SU-DHL-6 (cell line): ENCODE results near the gene FAAP100.

Source experiments
- CTCF ChIP-seq: fragments of 200-600 bp; sonication (generic); IDR thresholded peaks from one replicate; pipeline ENCODE4 v1.5.1; 2017; ENCODE audit warnings: antibody characterized with exemption, mild to moderate bottlenecking, low read length, moderate library complexity; ENCODE audit not compliant: insufficient read depth, poor library complexity, severe bottlenecking
- EZH2phosphoT487 ChIP-seq: fragments of 200-600 bp; sonication (generic), shearing (Covaris generic); conservative IDR thresholded peaks from 2 replicates; pipeline ENCODE4 v1.6.1; 2018; ENCODE audit warnings: mild to moderate bottlenecking, antibody characterized with exemption, low read length, moderate library complexity, mixed read lengths

- TF ChIP-seq EZH2phosphoT487, result no peak
- TF ChIP-seq CTCF, result no peak
These were observed 20.5 kb upstream of the FAAP100 start for GRCh38 chr17:81572563-81573168.
